Loucy (cell line): ENCODE results near the gene TSSK2.

ENCODE experiments used
- H2AFZ ChIP-seq: fragments of 200-600 bp; sonication (generic); 2 replicates; pipeline ENCODE4 v1.6.0; 2016; ENCODE audit warnings: antibody characterized with exemption, mild to moderate bottlenecking, low read length, moderate library complexity
- H3F3A ChIP-seq: fragments of 200-600 bp; 2 replicates; pipeline ENCODE4 v1.6.0; 2016; ENCODE audit warnings: antibody characterized with exemption, low read depth, mild to moderate bottlenecking
- H3K27me3 ChIP-seq: fragments of 200-600 bp; sonication (generic); 2 replicates; pipeline ENCODE4 v1.6.1; 2014; ENCODE audit warnings: low read length, mild to moderate bottlenecking; ENCODE audit not compliant: insufficient read depth, poor library complexity, severe bottlenecking
- H3K36me3 ChIP-seq: fragments of 200-600 bp; sonication (generic); 2 replicates; pipeline ENCODE4 v1.6.1; 2016; ENCODE audit warnings: low read length; ENCODE audit not compliant: insufficient read depth
- H3K4me1 ChIP-seq: fragments of 200-600 bp; sonication (generic); 2 replicates; pipeline ENCODE4 v1.5.1; 2014; ENCODE audit warnings: low read length, mild to moderate bottlenecking; ENCODE audit not compliant: insufficient read depth, poor library complexity, severe bottlenecking
- H3K4me2 ChIP-seq: fragments of 200-600 bp; sonication (generic); 2 replicates; pipeline ENCODE4 v1.6.0; 2014; ENCODE audit warnings: antibody characterized with exemption, low read length, low read depth, mild to moderate bottlenecking; ENCODE audit not compliant: poor library complexity, severe bottlenecking
- H3K4me3 ChIP-seq: fragments of 200-600 bp; sonication (generic); 2 replicates; pipeline ENCODE4 v1.5.1; 2014; ENCODE audit warnings: low read length, mild to moderate bottlenecking, mixed read lengths; ENCODE audit not compliant: poor library complexity, severe bottlenecking
- H3K79me2 ChIP-seq: fragments of 200-600 bp; sonication (generic); 2 replicates; pipeline ENCODE4 v1.6.1; 2014; ENCODE audit warnings: low read length; ENCODE audit not compliant: insufficient read depth
- H3K9ac ChIP-seq: fragments of 200-600 bp; sonication (generic); 2 replicates; pipeline ENCODE4 v1.6.0; 2014; ENCODE audit warnings: mild to moderate bottlenecking, low read depth, low read length, moderate library complexity; ENCODE audit not compliant: poor library complexity, severe bottlenecking
- H3K9me2 ChIP-seq: fragments of 200-600 bp; sonication (generic); replicated peaks from 2 replicates; pipeline ENCODE4 v1.6.1; 2016; ENCODE audit warnings: low read depth, low read length, mixed read lengths
- H3K9me3 ChIP-seq: fragments of 200-600 bp; sonication (generic); 2 replicates; pipeline ENCODE4 v1.6.1; 2014; ENCODE audit warnings: mild to moderate bottlenecking, antibody characterized with exemption, low read length, low read depth; ENCODE audit not compliant: insufficient read depth
- H4K20me1 ChIP-seq: fragments of 200-600 bp; sonication (generic); 2 replicates; pipeline ENCODE4 v1.6.0; 2014; ENCODE audit warnings: antibody characterized with exemption, low read length, mild to moderate bottlenecking; ENCODE audit not compliant: insufficient read depth, poor library complexity, severe bottlenecking
- CTCF ChIP-seq: fragments of 200-600 bp; sonication (generic); conservative IDR thresholded peaks from 2 replicates; pipeline ENCODE4 v1.5.1; 2014; ENCODE audit warnings: mild to moderate bottlenecking, antibody characterized with exemption, low read length
- EZH2phosphoT487 ChIP-seq: fragments of 200-600 bp; IDR thresholded peaks from 2 replicates; pipeline ENCODE4 v1.6.1; 2018; ENCODE audit warnings: antibody characterized with exemption, mild to moderate bottlenecking, moderate library complexity, borderline replicate concordance

TSSK2 gene

DNA sequence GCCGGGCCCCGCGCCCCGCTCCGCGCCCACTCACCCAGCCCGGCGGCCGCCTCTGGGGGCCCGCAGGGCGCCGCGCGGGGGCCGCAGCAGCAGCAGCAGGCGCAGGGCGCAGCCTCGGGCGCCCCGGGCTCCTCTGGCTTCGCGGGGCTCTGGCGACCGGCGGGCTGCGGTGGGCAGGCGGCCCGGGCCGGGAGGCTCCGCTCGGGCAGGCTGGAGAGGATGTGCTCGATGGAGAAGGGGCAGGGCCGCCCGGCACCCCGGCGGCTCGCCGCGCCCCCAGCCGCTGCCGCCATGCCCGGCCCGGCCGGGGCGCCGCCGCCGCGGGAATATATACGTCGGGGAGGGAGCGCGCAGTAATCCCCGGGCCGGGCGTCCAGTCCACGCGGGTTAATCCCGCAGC, 18.9 kb downstream of the TSSK2 start, which contains the start of gene GSC2:
Gene GSC2, minus strand, starts transcription at position 302 of the 400 bp plus-strand sequence. Its CDS starts 9 bp downstream, at position 293.
- no peak within 1 kb of the TSS for H3K4me2 ChIP-seq
- no peak within 1 kb of the TSS for H3K4me3 ChIP-seq
- TF ChIP-seq CTCF (no peak), EZH2phosphoT487 (no peak)
- H3K9ac ChIP-seq = no peak within 1 kb of the TSS
- no peaks in the 10 kb centered on the region for H3K79me2 ChIP-seq
- H3K9me2 ChIP-seq = no peaks in the 10 kb centered on the region
- no peaks in the 10 kb centered on the region for H3K36me3 ChIP-seq
- H3K27me3 ChIP-seq = no peaks in the 10 kb centered on the region
- no peaks in the 10 kb centered on the region for H4K20me1 ChIP-seq
- H2AFZ ChIP-seq = no peak within 1 kb of the TSS
- no peaks in the 10 kb centered on the region for H3F3A ChIP-seq
- peaks cover 4% of the 10 kb centered on the region for H3K4me1 ChIP-seq
- no peaks in the 10 kb centered on the region for H3K9me3 ChIP-seq

DNA sequence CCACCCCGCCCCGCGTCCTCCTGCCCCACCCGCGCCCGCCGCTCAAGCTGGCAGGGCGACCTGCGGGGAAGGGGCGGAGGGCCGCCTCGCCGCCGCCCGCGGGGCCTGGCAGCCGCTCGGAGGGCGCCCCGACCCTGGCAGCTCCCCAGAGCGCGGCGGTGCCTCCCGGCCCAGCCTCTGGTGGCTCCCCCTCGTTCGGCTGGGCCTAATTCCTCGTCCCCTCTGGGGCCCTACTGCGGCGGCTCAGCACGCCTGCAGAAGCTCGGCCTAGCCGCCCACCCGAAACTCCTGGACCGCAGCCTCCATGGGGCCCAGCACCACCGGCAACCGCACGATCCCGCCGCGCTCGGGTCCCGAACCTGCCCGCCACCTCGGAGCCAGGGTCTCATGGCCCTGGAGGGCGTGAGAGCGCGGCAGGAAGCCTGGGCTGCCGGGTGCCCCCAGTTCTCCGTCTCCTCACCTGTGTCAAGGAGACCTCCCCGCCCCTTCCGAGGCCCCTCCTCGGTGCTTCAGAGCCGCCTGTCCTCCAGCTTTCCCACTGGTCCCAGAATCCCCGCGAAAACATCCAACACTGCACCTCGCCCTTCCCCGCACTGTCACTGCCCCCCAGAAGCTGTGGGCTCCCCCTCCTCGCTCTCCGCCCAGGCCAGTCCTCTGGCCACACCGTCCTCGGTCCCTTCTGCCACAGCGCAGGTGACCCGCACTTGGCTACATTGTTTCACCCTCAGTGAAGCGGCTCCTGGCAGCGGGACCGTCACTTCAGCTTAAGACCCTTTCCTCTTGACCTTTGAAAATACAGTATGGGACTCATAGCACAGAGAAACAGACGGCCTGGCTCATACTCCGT, 19.6 kb downstream of the TSSK2 start:
- no peak overlapping the region for H3K4me3 ChIP-seq
- no peak overlapping the region for H2AFZ ChIP-seq
- H3K9ac ChIP-seq = no peak overlapping the region
- H3K9me2 ChIP-seq = no peaks in the 10 kb centered on the region
- no peaks in the 10 kb centered on the region for H3F3A ChIP-seq
- peaks cover 4% of the 10 kb centered on the region for H3K4me1 ChIP-seq
- H3K4me2 ChIP-seq = no peak overlapping the region
- no peaks in the 10 kb centered on the region for H3K27me3 ChIP-seq
- H4K20me1 ChIP-seq = no peaks in the 10 kb centered on the region
- no peaks in the 10 kb centered on the region for H3K79me2 ChIP-seq
- H3K36me3 ChIP-seq = no peaks in the 10 kb centered on the region
- H3K9me3 ChIP-seq = no peaks in the 10 kb centered on the region
- TF ChIP-seq CTCF = no peak
- no peak for TF ChIP-seq EZH2phosphoT487

GRCh38 chr22:19151329-19152191, 20.5 kb downstream of the TSSK2 start:
- Histone ChIP-seq H3K27me3 (no peaks in the 10 kb centered on the region), H3K9me2 (no peaks in the 10 kb centered on the region), H3F3A (no peaks in the 10 kb centered on the region), H2AFZ (no peak overlapping the region), H3K79me2 (no peaks in the 10 kb centered on the region), H3K36me3 (no peaks in the 10 kb centered on the region), H3K4me3 (no peak overlapping the region), H4K20me1 (no peaks in the 10 kb centered on the region), H3K9ac (no peak overlapping the region), H3K4me1 (peaks cover 4% of the 10 kb centered on the region), H3K4me2 (no peak overlapping the region), H3K9me3 (no peaks in the 10 kb centered on the region)
- TF ChIP-seq CTCF (no peak), EZH2phosphoT487 (no peak)
